Measurements from ENCODE around the gene ENOX1. TPM values are rescaled to one million over a fixed set of nuclear protein-coding genes. Genes with fewer than 3 reads are reported as not detected.
A peak's percentile ranks its signal among the peaks of the same experiment; 100 is the strongest.

ENOX1 gene
- total RNA-seq, 1 donor from 2014 or later, result 2.5 TPM

DNA sequence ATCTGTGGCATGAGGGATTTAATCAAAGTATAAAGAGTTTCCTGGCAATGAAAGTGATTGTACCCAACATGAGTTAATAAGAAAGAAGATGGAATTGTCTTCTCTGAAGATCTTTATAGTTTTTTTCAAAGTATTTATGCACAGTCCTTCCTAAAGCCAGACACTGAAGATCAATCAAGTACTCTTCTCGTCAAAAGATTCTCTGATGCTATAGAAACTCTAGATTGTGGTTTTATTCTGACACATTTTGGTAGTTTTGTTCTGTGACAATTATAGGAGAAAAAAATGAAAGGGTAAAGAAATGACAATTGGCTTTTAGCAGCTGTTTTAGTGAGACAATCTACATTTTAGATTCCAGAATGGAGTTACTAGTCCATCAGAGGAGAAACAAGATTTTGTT is 10.4 kb upstream of the ENOX1 start:
- TF ChIP-seq, protein P1, sequence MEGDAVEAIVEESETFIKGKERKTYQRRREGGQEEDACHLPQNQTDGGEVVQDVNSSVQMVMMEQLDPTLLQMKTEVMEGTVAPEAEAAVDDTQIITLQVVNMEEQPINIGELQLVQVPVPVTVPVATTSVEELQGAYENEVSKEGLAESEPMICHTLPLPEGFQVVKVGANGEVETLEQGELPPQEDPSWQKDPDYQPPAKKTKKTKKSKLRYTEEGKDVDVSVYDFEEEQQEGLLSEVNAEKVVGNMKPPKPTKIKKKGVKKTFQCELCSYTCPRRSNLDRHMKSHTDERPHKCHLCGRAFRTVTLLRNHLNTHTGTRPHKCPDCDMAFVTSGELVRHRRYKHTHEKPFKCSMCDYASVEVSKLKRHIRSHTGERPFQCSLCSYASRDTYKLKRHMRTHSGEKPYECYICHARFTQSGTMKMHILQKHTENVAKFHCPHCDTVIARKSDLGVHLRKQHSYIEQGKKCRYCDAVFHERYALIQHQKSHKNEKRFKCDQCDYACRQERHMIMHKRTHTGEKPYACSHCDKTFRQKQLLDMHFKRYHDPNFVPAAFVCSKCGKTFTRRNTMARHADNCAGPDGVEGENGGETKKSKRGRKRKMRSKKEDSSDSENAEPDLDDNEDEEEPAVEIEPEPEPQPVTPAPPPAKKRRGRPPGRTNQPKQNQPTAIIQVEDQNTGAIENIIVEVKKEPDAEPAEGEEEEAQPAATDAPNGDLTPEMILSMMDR (IDR thresholded peaks at IDR 0.05; ENCODE audit: unreplicated experiment), result no peak
- Mint-ChIP-seq H3K27me3 (no peaks in the 10 kb centered on the region), H3K27ac (no peak overlapping the region)

DNA sequence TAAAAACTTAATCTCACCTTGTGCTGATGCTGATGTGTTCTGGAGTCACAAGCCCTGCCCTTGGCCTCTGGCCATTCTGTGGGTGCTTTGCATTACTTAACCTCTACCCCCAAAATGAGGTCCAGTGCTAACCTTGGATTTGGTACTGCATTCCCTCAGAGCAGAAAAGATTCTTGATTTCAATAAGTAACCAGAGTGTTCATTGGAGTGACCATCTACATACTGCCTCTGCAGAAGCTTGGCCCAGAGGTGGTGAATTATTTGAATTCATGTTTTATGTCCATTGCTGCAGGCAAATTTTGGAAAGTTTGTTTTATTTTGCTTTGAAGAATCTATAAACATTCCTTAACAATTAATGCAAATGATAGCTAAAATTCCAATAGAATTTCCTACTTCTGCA is 7.6 kb upstream of the ENOX1 start:
- no peak for DNase-seq (ENCODE audit: low spot score, unreplicated experiment)
- H3K27me3 Mint-ChIP-seq, result peaks cover 4% of the 10 kb centered on the region
- peak overlapping the region; percentile 82 for H3K27ac Mint-ChIP-seq
- TF ChIP-seq, protein P1 (IDR thresholded peaks at IDR 0.05; ENCODE audit: unreplicated experiment), result no peak
- peaks cover 2% of the 10 kb centered on the region for H3K36me3 Mint-ChIP-seq (ENCODE audit: insufficient read depth)
- peaks cover 6% of the 10 kb centered on the region for H3K4me1 Mint-ChIP-seq (ENCODE audit: low read depth)
- H3K9me3 Mint-ChIP-seq (ENCODE audit: low read depth), result no peaks in the 10 kb centered on the region
- no peak overlapping the region for H3K4me3 Mint-ChIP-seq (ENCODE audit: low read depth)

More for the DNA sequence above, 10.4 kb upstream of the ENOX1 start:
- H3K4me3 Mint-ChIP-seq (ENCODE audit: low read depth), result no peak overlapping the region
- H3K36me3 Mint-ChIP-seq (ENCODE audit: insufficient read depth), result peaks cover 2% of the 10 kb centered on the region
- no peak for DNase-seq (ENCODE audit: low spot score, unreplicated experiment)
- no peaks in the 10 kb centered on the region for H3K9me3 Mint-ChIP-seq (ENCODE audit: low read depth)
- peaks cover 9% of the 10 kb centered on the region for H3K4me1 Mint-ChIP-seq (ENCODE audit: low read depth)

DNA sequence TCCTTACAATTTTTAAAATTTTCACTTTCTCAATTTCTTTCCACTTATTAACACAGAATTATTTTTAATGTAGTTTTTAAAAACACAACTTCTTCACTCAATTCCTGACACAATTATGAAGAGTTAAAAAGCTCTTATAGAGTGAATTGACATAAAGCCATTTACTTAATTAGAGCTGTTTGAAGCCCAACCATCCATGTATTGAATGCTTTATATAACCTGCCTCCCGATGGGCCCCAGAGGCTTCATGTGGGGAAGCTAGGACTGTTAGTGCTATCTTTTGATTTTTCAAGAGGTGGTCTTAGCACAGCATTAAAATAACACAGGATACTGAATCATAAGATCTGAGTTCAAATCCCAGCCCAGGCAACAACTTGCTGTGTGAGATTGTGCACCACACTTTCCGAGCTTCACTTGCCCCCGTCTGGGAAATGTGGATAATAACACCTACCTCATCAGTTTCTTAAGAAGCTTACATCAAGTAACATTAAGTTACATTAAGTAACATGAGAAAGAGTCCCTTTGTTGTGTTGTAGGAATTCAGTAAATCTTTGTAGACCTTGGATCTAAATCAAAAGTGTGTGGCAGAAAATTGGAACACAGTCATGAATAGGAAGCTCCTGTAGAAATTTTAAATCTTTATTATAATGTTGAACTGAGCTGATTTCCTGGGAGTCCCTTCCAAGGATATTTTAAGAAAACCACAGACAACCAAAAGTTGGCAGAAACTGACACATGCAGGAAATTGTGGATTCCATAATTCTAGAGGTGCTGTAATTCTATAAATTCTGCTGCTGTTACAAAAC is 5.5 kb upstream of the ENOX1 start:
- DNase-seq (ENCODE audit: low spot score, unreplicated experiment), result no peak
- Mint-ChIP-seq H3K36me3 (ENCODE audit: insufficient read depth) (peaks cover 2% of the 10 kb centered on the region), H3K4me3 (ENCODE audit: low read depth) (no peak overlapping the region), H3K27me3 (peaks cover 16% of the 10 kb centered on the region), H3K4me1 (ENCODE audit: low read depth) (peaks cover 6% of the 10 kb centered on the region), H3K27ac (no peak overlapping the region), H3K9me3 (ENCODE audit: low read depth) (no peaks in the 10 kb centered on the region)
- TF ChIP-seq, protein P1 (IDR thresholded peaks at IDR 0.05; ENCODE audit: unreplicated experiment), result no peak

DNA sequence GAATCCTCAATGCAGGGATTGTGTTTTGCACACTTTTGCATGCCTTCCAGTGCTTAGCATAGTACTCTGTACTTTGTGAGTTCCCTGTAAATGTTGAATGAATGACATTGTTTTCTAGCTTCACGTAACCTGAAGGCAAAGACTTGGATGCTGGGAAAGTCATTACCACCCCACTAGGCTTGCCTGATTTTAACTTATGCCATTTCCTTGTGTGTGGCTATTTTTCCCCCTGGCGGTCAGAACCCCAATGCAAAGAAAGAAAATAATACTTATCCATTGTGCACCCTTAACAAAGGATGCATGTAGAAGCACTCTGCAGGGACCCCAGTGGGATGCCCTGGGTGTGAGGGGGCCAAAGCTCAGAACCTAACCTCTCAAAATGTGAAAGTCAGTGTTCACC is 1.2 kb upstream of the ENOX1 start:
- Mint-ChIP-seq H3K4me1 (ENCODE audit: low read depth) (peaks cover 6% of the 10 kb centered on the region), H3K36me3 (ENCODE audit: insufficient read depth) (no peaks in the 10 kb centered on the region), H3K9me3 (ENCODE audit: low read depth) (no peaks in the 10 kb centered on the region), H3K27ac (peak overlapping the region; percentile 60), H3K27me3 (peaks cover 23% of the 10 kb centered on the region), H3K4me3 (ENCODE audit: low read depth) (peak overlapping the region; percentile 76)
- TF ChIP-seq, protein P1 (IDR thresholded peaks at IDR 0.05; ENCODE audit: unreplicated experiment), result no peak
- no peak for DNase-seq (ENCODE audit: low spot score, unreplicated experiment)

DNA sequence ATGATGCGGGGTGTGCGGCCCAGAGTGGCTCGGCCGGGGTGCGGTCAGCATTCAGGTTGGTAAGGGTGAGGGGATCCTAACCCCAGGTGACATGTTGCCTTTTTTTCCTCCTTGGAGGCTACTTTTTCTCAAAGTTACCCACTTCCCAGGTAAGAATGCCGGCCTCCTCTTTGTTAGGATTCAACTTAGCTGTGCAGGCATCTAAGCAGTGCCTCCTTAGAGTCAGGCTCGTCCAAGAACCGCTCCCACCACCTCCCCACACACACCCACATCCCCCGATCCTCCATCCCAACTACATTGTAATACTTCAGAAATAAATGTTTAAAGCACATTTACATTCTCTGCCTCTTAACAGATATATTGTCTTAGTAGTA is 733 bp upstream of the ENOX1 start:
- Mint-ChIP-seq H3K4me1 (ENCODE audit: low read depth) (peaks cover 6% of the 10 kb centered on the region), H3K27ac (peak overlapping the region; percentile 60)
- no peak for DNase-seq (ENCODE audit: low spot score, unreplicated experiment)

More for the DNA sequence above, 733 bp upstream of the ENOX1 start:
- Mint-ChIP-seq H3K36me3 (ENCODE audit: insufficient read depth) (no peaks in the 10 kb centered on the region), H3K4me3 (ENCODE audit: low read depth) (peak overlapping the region; percentile 76), H3K9me3 (ENCODE audit: low read depth) (no peaks in the 10 kb centered on the region), H3K27me3 (peaks cover 23% of the 10 kb centered on the region)
- TF ChIP-seq, protein P1 (IDR thresholded peaks at IDR 0.05; ENCODE audit: unreplicated experiment), result no peak
